ENCODE measurements around the gene SLC25A26. TPM values are rescaled to one million over a fixed set of nuclear protein-coding genes. Genes with fewer than 3 reads are reported as not detected.
A peak's percentile ranks its signal among the peaks of the same experiment; 100 is the strongest.

Gene SLC25A26
- total and polyA plus RNA-seq, 2 of the 13 experiments (the other 11 are each of a cell fraction or from before 2014, with no cell fraction given) = 23.1 to 32.7 TPM

DNA sequence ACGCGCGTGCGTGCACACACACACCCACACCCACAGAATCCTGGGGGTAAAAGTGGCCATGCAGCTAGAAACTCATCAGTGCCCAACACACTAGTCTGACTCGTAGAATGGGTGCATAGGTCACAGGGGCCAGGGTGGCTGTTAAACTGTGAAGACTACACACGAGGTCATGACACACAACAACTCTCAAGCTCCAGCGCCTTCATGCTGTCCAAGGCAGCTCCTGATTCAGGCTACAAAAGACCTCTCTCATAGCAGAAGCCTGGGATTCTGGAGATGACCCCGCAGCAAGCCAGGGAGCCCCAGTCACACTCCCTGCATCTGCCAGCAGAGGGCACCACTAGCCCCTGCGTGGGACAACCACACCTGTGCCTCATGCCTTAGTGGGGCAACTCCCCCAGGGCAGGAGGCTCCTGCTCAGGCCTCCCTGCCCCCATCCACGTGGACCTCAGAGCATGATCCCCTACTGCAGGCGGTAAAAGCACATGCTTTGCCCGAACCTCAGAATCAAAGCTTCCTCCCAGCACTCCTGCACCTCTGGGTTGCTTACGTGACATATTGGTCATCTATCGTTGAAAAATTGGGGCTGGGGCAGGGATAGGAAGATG, 186.9 kb downstream of the SLC25A26 start (continued):
- TF ChIP-seq, protein P1, sequence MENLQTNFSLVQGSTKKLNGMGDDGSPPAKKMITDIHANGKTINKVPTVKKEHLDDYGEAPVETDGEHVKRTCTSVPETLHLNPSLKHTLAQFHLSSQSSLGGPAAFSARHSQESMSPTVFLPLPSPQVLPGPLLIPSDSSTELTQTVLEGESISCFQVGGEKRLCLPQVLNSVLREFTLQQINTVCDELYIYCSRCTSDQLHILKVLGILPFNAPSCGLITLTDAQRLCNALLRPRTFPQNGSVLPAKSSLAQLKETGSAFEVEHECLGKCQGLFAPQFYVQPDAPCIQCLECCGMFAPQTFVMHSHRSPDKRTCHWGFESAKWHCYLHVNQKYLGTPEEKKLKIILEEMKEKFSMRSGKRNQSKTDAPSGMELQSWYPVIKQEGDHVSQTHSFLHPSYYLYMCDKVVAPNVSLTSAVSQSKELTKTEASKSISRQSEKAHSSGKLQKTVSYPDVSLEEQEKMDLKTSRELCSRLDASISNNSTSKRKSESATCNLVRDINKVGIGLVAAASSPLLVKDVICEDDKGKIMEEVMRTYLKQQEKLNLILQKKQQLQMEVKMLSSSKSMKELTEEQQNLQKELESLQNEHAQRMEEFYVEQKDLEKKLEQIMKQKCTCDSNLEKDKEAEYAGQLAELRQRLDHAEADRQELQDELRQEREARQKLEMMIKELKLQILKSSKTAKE (CRISPR knock-in tag; IDR thresholded peaks at IDR 0.05; ENCODE audit: borderline replicate concordance) = no peak
- TF ChIP-seq, protein P2, sequence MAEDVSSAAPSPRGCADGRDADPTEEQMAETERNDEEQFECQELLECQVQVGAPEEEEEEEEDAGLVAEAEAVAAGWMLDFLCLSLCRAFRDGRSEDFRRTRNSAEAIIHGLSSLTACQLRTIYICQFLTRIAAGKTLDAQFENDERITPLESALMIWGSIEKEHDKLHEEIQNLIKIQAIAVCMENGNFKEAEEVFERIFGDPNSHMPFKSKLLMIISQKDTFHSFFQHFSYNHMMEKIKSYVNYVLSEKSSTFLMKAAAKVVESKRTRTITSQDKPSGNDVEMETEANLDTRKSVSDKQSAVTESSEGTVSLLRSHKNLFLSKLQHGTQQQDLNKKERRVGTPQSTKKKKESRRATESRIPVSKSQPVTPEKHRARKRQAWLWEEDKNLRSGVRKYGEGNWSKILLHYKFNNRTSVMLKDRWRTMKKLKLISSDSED (CRISPR knock-in tag; IDR thresholded peaks at IDR 0.05) = no peak
- TF ChIP-seq, protein P3, sequence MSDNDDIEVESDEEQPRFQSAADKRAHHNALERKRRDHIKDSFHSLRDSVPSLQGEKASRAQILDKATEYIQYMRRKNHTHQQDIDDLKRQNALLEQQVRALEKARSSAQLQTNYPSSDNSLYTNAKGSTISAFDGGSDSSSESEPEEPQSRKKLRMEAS (IDR thresholded peaks at IDR 0.05) = peak; percentile 70
- no peak for TF ChIP-seq YY1 (IDR thresholded peaks at IDR 0.05; ENCODE audit: insufficient read depth, insufficient replicate concordance, low read depth, low read length)
- no peak for TF ChIP-seq CREM (IDR thresholded peaks at IDR 0.05)
- TF ChIP-seq CREM (CRISPR knock-in tag; IDR thresholded peaks at IDR 0.05) = no peak
- no peak for TF ChIP-seq ZNF264 (CRISPR knock-in tag; IDR thresholded peaks at IDR 0.05)
- TF ChIP-seq, protein P4, sequence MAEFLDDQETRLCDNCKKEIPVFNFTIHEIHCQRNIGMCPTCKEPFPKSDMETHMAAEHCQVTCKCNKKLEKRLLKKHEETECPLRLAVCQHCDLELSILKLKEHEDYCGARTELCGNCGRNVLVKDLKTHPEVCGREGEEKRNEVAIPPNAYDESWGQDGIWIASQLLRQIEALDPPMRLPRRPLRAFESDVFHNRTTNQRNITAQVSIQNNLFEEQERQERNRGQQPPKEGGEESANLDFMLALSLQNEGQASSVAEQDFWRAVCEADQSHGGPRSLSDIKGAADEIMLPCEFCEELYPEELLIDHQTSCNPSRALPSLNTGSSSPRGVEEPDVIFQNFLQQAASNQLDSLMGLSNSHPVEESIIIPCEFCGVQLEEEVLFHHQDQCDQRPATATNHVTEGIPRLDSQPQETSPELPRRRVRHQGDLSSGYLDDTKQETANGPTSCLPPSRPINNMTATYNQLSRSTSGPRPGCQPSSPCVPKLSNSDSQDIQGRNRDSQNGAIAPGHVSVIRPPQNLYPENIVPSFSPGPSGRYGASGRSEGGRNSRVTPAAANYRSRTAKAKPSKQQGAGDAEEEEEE (CRISPR knock-in tag; IDR thresholded peaks at IDR 0.05; ENCODE audit: borderline replicate concordance) = no peak
- no peak for TF ChIP-seq CHD4 (IDR thresholded peaks at IDR 0.05; ENCODE audit: borderline replicate concordance, low read length)
- TF ChIP-seq ELF4 (CRISPR knock-in tag; IDR thresholded peaks at IDR 0.05; ENCODE audit: borderline replicate concordance) = no peak
- TF ChIP-seq FOXO1 (CRISPR knock-in tag; IDR thresholded peaks at IDR 0.05) = peak; percentile 51; the same call in 1 of the 2 replicates
- TF ChIP-seq, protein P5, sequence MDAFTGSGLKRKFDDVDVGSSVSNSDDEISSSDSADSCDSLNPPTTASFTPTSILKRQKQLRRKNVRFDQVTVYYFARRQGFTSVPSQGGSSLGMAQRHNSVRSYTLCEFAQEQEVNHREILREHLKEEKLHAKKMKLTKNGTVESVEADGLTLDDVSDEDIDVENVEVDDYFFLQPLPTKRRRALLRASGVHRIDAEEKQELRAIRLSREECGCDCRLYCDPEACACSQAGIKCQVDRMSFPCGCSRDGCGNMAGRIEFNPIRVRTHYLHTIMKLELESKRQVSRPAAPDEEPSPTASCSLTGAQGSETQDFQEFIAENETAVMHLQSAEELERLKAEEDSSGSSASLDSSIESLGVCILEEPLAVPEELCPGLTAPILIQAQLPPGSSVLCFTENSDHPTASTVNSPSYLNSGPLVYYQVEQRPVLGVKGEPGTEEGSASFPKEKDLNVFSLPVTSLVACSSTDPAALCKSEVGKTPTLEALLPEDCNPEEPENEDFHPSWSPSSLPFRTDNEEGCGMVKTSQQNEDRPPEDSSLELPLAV (CRISPR knock-in tag; conservative IDR thresholded peaks at IDR 0.05; ENCODE audit: low read depth) = no peak
- no peak for TF ChIP-seq ZNF12 (CRISPR knock-in tag; IDR thresholded peaks at IDR 0.05)
- TF ChIP-seq, protein P6, sequence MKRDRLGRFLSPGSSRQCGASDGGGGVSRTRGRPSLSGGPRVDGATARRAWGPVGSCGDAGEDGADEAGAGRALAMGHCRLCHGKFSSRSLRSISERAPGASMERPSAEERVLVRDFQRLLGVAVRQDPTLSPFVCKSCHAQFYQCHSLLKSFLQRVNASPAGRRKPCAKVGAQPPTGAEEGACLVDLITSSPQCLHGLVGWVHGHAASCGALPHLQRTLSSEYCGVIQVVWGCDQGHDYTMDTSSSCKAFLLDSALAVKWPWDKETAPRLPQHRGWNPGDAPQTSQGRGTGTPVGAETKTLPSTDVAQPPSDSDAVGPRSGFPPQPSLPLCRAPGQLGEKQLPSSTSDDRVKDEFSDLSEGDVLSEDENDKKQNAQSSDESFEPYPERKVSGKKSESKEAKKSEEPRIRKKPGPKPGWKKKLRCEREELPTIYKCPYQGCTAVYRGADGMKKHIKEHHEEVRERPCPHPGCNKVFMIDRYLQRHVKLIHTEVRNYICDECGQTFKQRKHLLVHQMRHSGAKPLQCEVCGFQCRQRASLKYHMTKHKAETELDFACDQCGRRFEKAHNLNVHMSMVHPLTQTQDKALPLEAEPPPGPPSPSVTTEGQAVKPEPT (CRISPR knock-in tag; IDR thresholded peaks at IDR 0.05; ENCODE audit: low read depth) = peak; percentile 41; the same call in 1 of the 2 replicates
- no peak for TF ChIP-seq ZNF7 (CRISPR knock-in tag; IDR thresholded peaks at IDR 0.05)
- peak; percentile 88 for TF ChIP-seq CBX5 (CRISPR knock-in tag; IDR thresholded peaks at IDR 0.05; ENCODE audit: borderline replicate concordance)
- TF ChIP-seq ZBTB8A (CRISPR knock-in tag; IDR thresholded peaks at IDR 0.05; ENCODE audit: borderline replicate concordance, low read depth) = no peak
- TF ChIP-seq, protein P7, sequence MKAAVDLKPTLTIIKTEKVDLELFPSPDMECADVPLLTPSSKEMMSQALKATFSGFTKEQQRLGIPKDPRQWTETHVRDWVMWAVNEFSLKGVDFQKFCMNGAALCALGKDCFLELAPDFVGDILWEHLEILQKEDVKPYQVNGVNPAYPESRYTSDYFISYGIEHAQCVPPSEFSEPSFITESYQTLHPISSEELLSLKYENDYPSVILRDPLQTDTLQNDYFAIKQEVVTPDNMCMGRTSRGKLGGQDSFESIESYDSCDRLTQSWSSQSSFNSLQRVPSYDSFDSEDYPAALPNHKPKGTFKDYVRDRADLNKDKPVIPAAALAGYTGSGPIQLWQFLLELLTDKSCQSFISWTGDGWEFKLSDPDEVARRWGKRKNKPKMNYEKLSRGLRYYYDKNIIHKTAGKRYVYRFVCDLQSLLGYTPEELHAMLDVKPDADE (CRISPR knock-in tag; IDR thresholded peaks at IDR 0.05) = no peak
- TF ChIP-seq ZNF24 (IDR thresholded peaks at IDR 0.05) = no peak
- TF ChIP-seq RARA (CRISPR knock-in tag; IDR thresholded peaks at IDR 0.05) = no peak
